GM21825 (cell line): ENCODE results near the gene SLC22A14.
"Not testable (repeated sequence)": the region's sequence is repeated elsewhere in the genome, so short reads cannot be mapped to it uniquely, and the experiment has no call there.

Experiments used
- ATAC-seq: cut with Tn5 transposase; IDR thresholded peaks from one replicate; pipeline ENCODE4 v1.9.1; 2021; ENCODE audit warnings: mild to moderate bottlenecking, moderate library complexity; ENCODE audit not compliant: unreplicated experiment

Gene SLC22A14

DNA sequence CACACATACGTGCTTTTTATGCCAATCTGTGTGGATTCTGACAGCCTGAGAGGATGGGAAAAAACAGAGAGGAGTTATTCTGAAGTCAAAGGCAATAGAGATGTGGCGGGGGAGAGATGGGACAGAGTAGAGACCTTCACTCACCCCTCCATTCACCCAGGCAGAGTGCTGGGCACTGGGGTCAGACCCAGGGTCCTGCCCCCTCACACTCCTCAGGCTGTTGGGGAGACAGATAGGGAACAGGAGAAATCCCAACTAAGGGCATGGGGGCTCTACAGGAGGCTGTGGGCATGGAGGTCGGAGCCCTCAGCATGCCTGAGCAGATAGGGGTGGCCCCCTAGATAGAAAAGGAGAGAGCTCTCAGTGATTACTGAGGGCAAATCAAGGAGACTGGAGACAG, 30.3 kb downstream of the SLC22A14 start:
- no peak for ATAC-seq

DNA sequence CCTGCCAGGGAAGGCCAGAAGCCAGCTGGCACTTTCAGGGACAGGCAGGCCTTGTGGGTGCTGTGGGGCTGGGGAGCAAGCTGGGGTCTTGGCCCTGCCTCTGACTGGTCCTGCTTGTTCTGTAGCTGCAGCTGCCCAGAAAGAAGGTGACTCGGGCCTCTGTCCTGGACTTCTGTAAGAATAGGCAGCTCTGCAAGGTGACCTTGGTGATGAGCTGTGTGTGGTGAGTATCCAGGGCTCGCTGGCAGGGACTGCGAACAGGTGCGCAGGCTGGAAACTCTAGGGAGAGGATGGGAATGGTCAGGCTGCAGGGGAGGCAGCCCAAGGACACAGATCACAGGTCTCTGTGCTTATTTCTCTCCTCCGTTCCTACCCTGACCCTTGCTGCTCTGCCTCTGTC, 31.2 kb downstream of the SLC22A14 start:
- ATAC-seq: no peak

DNA sequence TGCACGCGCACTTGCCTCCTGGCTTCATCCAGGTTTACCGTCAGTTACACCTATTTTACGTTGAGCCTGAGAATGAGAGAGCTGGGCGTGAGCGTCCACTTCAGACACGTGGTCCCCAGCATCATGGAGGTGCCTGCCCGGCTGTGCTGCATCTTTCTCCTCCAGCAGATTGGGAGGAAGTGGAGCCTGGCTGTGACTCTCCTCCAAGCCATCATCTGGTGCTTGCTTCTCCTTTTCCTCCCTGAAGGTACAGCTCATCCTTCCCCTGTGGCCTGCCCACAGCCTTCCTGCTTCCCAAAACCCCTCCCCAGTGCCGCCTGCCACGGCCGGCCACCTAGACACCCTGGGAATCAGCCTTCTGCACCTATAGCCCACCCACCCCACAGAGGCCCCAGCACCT, 31.6 kb downstream of the SLC22A14 start:
- ATAC-seq: no peak

DNA sequence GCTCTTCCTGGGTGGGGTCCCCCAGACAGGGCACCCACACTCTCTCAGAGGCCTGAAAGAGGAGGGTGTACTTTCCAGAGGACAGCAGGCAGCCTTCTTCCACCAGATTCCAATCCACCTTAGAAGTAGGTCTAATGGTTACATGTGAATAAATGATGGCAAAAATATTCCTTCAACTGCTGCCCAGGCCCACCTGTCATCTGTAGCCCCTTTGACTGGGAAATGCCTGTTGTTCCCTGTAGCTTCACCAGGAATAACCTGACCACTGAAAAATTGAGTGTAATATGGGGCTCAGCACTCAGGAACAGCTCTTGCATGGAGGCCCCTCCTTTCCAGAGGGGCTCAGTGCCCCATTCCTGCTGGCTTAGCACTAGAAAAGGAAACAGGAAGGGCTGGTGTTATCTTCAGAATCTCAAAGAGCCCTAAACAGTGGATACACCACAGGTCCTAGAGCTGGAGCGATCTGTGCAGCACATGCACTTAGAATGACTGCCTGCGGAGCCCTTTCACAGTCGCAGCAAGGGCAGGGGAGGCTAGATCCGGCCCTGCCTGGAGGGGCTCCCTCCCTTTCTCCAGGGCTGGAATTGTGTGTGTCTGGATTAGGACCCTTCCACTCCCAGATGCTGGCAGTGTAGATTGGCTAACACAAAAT, 32.1 kb downstream of the SLC22A14 start:
- ATAC-seq: no peak

DNA sequence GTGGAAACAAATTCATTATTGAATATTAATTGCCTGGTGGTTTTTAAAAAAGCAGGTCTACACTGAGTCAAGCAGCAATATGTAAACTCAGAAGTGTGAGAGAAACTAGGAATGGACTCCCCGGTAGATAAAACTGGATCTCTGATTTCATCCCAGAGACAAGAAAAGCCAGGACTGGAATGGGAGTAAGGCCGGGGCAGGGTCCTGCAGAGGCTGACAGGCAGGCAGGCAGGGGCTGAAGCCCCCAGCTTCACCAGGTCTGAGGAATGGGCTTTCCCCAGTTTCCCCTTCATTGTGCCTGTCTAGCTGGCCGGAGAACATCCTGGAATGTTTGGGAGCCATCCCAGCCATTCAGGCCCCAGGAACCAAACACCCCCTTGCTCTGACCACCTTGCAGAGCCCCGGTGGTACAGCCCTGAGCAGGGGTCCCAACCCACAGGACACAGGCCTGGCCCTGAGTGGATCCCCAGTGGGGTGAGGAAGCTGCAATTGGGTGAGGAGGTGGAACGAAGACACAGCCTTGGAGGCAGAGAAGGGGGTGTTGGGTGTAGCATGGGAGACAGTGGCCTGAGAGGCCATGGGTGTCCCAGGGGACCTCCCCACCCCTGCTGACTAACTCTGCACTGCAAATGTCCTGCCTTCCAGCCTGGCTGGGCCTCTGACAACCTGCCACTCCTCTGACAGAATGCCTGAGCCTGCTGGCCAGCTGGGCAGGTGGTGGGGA, 32.8 kb downstream of the SLC22A14 start:
- ATAC-seq: no peak

DNA sequence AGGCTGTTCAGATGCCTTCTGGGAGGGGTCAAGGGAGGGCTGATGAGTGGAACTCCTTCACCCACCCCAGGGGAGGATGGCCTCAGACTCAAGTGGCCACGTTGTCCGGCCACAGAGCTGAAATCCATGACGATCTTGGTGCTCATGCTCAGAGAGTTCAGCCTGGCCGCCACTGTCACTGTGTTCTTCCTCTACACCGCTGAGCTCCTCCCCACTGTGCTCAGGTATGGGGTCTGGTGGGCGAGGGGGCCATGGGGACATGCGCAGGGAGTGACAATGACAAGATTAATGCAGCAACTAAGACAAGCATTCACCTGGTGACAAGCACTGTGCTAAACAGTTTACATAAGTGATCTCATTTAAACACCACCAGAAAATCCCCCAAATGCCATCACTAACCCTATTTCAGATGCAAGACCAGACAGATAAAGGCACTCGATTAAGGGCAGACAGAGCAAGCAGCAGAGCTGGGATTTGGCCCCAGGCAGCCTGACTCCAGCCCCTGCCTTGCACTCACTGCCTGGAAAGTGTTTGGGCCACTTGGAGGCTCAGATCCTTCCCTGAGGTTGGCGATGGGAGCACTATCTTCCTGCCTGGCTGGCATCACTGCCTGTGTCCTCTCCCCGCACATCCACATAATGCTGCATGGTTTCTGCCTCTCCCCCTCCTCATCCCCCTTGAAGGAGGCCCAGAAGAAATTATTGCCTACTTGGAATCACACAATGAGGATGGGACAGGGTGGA, 33.6 kb downstream of the SLC22A14 start:
- no peak for ATAC-seq

DNA sequence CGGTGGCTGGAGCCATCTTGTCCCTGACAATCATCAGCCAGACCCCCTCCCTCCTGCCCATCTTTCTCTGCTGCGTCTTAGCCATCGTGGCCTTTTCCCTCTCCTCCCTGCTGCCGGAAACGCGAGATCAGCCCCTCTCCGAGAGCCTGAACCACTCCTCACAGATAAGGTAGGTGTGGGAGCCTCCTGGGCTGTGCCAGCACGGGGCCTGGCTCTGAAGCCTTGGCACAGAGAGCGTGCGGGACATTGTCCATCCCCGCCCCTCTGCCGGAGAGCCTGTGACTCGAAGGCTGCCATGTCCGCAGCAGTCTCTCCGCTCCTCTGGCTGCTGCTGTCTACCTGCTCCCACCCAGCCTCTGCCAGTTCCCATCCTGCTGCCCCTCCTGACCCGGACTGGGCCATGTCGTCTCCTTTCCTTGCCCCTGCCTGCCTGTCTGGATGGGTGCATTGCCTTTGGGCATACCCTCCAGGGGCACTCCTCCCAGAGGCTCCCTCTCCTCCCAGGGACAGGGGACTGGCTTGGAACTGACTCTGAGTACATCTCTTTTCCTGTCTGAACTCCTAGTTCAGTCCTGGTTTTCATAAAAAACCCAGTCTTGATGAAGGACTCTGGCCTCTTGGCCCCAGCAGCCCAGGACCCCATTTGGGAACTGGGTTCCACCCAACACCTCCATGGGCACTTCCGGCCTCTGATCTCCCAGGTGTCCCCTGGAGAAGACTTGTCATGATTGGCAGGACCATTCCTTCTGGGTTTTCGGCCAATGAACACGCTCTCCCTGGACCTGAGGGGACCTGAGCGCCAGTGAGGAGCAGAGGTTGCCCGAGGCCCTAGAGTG, 34.5 kb downstream of the SLC22A14 start:
- ATAC-seq: no peak

DNA sequence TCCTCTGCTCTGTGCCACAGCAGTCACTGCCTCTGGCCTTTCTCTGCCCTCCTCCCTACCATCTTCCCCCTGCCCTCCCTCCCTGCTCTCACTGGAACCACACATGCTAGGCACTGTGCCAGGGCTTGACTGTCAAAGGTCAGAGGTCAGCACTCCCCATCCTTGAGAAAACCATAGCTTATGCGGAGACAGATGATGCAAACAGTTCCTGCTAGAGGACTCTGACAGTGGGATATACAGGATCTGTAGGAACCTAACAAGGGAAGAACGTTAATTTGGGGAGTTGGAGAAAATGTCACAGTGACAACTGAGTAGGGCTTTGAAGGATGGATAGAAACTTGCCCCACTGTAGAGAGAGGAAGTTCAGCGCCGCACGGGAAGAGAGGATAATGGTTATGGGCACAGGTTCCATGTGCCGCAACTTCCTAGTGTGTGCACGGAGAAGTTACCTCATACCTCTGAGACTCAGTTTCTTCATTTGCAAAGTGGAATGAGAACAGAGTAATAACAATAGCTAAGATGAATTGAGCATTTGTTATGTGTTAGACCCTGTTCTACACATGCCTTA, 35.2 kb downstream of the SLC22A14 start:
- ATAC-seq: no peak

DNA sequence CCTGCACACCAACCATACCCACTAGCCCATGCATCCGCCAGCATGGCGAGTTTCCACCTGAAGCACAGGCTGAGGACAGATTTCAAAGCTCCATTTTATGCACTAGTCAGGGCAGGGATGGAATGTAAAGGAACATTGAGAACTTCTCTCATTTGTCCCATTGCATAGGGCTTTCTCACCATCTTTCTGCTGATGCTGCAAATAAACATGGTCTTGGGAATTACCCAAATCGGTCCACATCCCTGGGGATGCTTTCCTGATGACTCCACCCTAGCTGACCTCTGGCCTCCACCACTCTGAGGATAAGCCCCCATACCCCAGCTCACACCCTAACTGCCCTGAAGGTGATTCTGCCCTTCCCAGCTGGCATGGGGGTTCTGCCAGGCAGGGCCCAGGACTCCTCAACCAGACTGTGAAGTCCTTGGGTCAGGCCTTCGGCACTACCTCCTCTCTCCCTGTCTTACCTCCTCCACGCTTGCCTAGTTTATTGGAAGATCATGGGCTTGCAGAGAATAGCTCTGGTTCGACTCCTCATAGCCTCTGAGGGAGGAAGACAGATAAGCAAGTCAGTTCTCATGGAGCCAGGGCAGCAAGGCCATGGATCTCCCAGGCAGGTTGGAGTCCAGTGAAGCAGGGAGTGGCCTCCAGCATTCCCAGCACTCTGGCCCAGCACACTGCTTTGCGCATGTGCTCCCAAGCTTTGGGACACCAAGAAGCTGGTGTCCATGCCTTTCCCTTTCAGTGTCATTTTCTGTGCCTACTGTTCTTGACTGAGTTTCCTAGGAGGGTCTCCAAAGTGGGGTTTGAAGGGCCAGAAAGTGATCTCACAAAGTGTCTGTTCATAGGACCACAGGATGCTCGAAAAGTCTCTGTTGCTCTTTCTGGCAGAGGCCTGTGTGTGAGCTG, 36.9 kb downstream of the SLC22A14 start:
- ATAC-seq: no peak

DNA sequence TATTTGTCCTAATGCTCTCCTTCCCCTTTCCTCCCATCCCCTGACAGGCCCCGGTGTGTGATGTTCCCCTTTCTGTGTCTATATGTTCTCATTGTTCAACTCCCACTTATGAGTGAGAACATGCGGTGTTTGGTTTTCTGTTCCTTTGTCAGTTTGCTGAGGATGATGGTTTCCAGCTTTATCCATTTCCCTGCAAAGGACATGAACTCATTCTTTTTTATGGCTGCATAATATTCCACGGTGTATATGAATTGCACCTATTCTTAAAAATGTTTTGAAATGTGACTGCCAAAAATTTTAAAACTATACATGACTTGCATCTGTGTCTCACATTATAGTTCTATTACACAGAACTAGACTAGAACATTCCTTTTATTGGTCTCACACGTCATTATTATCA, 38.5 kb downstream of the SLC22A14 start:
- ATAC-seq: not testable (repeated sequence)

DNA sequence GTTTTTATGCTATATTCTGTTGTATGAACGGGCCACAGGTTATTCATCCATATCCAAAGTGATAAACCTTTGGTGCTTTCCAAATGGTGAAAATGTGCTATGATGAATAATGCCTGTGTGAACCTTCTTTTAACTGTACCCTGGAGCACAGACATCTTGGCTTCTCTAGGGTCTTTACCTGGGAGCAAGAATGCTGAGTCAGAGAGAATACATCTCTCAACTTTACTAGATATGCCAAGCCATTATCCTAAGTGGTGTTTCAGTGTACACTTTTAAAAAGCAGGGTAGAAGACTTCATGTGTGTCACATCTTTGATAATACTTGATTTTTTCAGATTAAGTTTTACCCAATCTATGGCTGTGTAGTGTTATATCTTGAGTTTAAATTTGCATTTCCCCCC, 41.0 kb downstream of the SLC22A14 start:
- ATAC-seq: no peak

DNA sequence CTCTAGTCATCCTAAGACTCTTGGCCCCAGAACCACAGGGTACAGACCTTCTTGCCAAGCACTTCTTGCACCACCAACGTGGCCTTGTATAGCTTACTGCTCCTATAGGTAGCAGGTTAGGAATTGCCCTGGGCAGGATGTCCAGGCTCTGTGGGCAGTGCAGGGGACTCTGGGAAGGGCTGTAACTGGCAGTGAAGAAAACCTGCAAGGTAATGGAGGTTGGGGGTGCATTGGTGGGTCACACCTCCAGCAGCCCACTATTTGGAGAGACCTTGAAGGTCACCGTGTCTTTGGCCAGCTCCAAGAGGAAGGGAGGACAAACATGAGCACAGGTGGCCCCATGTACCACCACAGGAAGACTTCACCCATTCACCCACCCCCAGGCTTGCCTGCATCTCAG, 43.2 kb downstream of the SLC22A14 start:
- no peak for ATAC-seq

DNA sequence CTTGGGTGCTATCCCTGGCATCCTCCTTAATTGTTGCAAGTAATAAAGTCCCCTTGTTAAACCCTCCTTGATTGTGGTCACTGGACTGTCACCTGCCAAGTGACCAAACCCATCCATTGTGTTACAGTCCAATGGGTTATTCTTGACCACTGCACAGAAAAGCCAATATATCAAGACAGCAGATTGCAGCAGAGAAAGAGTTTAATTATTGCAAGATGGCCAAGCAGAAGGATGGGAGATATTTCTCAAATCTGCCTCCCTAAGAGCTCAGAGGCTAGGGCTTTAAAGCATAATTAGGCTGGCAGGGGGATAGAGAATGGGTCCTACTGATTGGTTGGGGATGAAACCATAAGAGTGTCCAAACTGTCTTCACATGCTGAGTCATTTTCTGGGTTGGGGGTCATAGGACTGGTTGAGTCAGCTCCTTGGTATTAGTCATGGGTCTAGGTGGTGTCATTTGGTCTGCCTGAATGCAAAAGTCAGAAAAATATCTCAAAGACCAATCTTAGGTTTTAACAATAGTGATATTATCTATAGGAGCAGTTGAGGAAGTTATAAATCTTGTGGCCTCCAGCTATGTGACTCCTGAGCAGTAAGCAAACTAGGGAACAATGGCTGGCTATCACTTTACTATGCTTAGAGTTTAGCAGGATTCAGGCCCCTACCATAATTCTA, 45.4 kb downstream of the SLC22A14 start:
- no peak for ATAC-seq

DNA sequence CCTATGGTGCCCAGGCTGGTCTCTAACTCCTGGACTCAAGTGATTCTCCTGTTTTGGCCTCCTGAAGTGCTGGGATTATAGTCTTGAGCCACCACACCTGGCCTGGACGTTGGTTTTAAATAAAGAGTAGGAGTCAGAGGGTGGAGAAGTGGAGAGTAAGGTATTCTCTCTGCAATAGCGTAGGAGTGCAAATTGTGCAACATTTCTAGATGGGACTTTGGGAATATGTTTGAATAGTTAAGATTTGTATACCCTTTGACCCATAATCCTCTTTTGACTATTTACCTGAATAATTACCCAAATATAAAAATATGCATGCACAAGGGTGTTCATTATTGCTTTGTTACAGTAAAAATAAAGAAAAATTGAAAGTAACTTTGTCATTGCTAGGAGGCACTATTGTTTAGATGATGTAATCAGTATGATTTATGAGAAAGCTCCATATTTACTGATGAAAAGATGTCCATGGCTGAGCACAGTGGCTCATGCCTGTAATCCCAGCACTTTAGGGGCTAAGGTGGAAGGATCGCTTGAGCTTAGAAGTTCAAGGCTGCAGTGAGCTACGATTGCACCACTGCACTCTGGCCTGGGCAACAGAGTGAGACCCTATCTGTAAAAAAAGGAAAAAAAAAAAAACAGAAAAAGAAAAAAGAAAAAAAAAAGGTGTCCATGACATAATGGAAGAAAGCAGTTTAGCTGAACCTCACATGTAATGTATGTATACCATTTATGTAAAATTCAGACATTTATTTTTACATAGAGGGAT, 49.3 kb downstream of the SLC22A14 start:
- ATAC-seq: no peak

DNA sequence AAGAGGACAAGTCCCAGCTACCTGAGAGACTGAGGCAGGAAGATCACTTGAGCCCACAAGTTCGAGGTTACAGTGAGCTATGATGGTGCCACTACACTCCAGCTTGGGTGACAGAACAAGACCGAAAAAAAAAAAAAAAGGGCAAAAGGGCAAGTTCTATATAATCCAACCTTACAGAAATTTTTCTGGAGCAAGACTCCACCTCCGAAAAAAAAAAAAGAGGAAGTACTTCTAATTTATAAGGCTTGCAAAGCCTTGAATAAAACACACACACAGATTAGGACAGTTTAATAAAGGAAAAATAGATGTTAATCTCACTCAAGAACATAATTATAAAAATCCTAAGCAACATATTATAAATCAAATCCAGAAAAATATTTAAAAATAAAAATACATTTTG, 50.1 kb downstream of the SLC22A14 start:
- ATAC-seq: no peak

DNA sequence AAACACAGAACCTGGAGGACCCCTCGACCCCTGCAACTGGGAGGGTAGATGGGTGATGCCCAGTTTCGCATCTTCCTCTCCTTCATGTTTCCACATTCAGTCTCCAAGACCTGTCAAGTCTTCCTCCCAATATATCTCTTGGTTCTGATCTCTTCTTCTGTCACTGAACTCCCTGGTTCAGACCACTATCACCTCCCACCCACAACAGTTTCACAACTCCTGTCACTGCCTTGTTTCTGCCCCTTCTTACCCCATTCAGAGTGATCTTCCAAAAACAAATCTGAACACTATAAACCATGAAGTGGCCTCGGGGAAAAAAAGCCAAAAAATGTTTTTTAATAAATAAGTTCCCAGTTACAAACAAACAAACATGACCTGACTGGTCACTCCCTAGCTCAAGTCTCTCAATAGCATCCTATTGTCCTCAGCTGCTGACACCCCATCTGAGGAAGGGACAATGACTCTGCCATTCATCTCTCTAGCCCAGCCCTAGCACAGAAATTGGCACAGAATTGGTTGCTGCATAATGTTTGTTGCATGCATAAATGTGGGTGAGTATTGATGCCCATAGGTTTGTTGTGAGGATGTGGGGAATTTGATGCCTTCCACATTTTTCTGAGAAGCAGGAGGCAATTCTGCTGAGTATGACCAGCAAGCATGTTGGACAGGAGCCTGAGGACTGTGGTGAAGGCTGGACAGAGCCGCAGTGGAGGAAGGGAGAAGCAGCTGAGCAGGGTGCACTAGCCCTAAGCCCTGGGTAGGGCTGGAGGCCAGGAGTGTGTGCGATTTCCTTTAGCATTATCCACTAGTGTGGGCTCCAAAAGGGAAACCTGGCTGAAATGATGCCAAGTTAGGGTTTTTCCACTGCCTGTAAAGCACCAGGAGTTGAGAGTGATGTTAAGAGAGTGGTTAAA, 52.3 kb downstream of the SLC22A14 start:
- ATAC-seq: no peak

DNA sequence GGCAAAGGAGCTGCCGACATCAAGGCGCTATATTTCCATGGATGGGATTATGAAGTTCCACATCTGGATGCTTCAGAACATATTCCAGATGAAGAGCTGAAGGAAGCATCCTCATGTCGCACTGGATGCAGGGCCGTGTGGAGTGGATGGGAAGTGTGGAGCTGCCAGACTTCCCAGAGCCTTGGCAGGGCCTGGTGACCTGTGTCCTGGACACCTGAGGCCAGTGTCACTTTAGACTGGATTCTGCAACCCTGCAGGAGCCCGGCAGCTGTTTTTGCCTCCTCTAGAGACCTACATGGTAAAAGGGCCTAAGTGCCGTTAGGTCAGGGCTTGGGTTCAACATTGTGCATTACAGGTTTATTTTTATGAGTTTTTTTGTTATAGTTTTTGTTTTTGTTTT, 53.2 kb downstream of the SLC22A14 start:
- ATAC-seq: no peak

DNA sequence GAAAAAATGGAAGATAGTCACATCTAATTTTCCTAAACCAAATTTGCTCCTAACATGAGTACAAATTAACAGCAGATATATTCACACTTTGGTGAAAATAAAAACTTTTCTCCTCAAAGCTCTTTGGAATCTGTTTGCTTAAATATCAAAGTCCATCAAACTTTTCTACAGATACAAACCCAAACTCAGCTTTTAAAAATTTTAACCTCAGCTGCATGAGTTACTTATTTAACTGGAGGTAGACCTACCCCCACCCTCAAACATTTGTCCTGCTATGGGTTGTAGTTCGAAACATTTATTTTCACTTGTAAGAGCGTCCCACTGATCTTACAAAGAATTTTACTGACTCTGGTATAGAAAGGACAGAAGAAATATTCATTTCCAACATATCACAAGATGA, 55.6 kb downstream of the SLC22A14 start:
- ATAC-seq: no peak
